ENCODE results near the gene EPHB1.

GRCh38 chr3:134952371-134952770 lies 157.3 kb downstream of the EPHB1 start:
- TF ChIP-seq EZH2 (IDR thresholded peaks at IDR 0.05; ENCODE audit: borderline replicate concordance, low read depth, low read length, poor library complexity, severe bottlenecking) = no peak
- no peak for TF ChIP-seq CTCF (conservative IDR thresholded peaks at IDR 0.05; ENCODE audit: low read depth, low read length)

Measured in A673 (cell line).